CD4-positive, alpha-beta T cell (primary cell): ENCODE results near the gene GRM4. TPM values are rescaled to one million over a fixed set of nuclear protein-coding genes. Genes with fewer than 3 reads are reported as not detected.

ENCODE experiments used
- ATAC-seq: fragments of 200-7000 bp; cut with Tn5 transposase; one replicate; pipeline ENCODE4 v1.10.0; 2022; ENCODE audit warnings: mild to moderate bottlenecking; ENCODE audit not compliant: poor library complexity
- CTCF ChIA-PET: fragments of 350-600 bp; sonication (Branson Sonifier 250); formaldehyde crosslinking; loops from one replicate; lab custom pipeline; 2021; ENCODE audit warnings: antibody characterized with exemption, inconsistent platforms; lab: Charles Lee
- POLR2A ChIA-PET: fragments of 350-600 bp; sonication (Branson Sonifier 250); formaldehyde crosslinking; loops from one replicate; lab custom pipeline; 2021; ENCODE audit warnings: antibody characterized with exemption, inconsistent platforms; lab: Charles Lee
- DNase-seq, 14 experiments: peaks; one replicate each; pipeline ENCODE4 v3.0.0-alpha.2; 2013 to 2020; ENCODE audit warnings: mixed read lengths in 2 of 14
- H3K27ac ChIP-seq, 2 donors: one replicate each; pipeline versions ENCODE4 v1.5.1 to v1.7.0; 2013; ENCODE audit warnings: low read length in 2 of 2, low read depth in 1 of 2, mild to moderate bottlenecking in 1 of 2
- H3K27me3 ChIP-seq, 2 experiments: 1 replicate in 1 of 2; 2 replicates in 1 of 2; pipeline versions ENCODE4 v1.6.1 to v1.7.0; 2013; ENCODE audit warnings: low read length in 2 of 2, control low read depth in 1 of 2, mild to moderate bottlenecking in 1 of 2, moderate library complexity in 1 of 2; ENCODE audit not compliant: insufficient read depth in 2 of 2, control insufficient read depth in 1 of 2
- H3K36me3 ChIP-seq: one replicate; pipeline ENCODE4 v1.6.1; 2013; ENCODE audit warnings: low read length, control low read depth; ENCODE audit not compliant: insufficient read depth
- H3K4me1 ChIP-seq: one replicate; pipeline ENCODE4 v1.6.1; 2013; ENCODE audit warnings: low read length, control low read depth; ENCODE audit not compliant: insufficient read depth
- H3K4me3 ChIP-seq: one replicate; pipeline ENCODE4 v1.5.1; 2013; ENCODE audit warnings: mild to moderate bottlenecking, low read length, moderate library complexity
- H3K9me3 ChIP-seq, 2 experiments: 1 replicate in 1 of 2; 2 replicates in 1 of 2; pipeline versions ENCODE4 v1.6.1 to v1.7.0; 2013; ENCODE audit warnings: low read length in 2 of 2, mild to moderate bottlenecking in 2 of 2, control low read depth in 1 of 2, moderate library complexity in 1 of 2; ENCODE audit not compliant: control insufficient read depth in 1 of 2, insufficient read depth in 1 of 2
- H3K27ac Mint-ChIP-seq: one replicate; pipeline ENCODE4 v1.8.0; 2020; ENCODE audit warnings: mixed read lengths
- H3K27me3 Mint-ChIP-seq: one replicate; pipeline ENCODE4 v1.8.0; 2021; ENCODE audit warnings: mixed read lengths
- H3K36me3 Mint-ChIP-seq: one replicate; pipeline ENCODE4 v1.8.0; 2021; ENCODE audit warnings: low read depth, mixed read lengths
- H3K4me1 Mint-ChIP-seq: one replicate; pipeline ENCODE4 v1.8.0; 2021; ENCODE audit warnings: low read depth, mixed read lengths
- H3K4me3 Mint-ChIP-seq: one replicate; pipeline ENCODE4 v1.8.0; 2020; ENCODE audit warnings: mild to moderate bottlenecking, mixed read lengths
- H3K9me3 Mint-ChIP-seq: one replicate; pipeline ENCODE4 v1.8.0; 2020; ENCODE audit warnings: mixed read lengths
- CTCF ChIP-seq: fragments of 200-600 bp; IDR thresholded peaks from one replicate; pipeline ENCODE4 v1.8.0; 2022; ENCODE audit warnings: antibody characterized with exemption, mild to moderate bottlenecking
- intact Hi-C, 2 experiments: fragments of 100-400 bp; cut with DNase I in 1 of 2; cut with micrococcal nuclease in 1 of 2; formaldehyde crosslinking; loops; one replicate each; pipeline versions ENCODE4 v1.15.1 to v1.9.0; 2023 to 2025; cut with DNase I, micrococcal nuclease
- total RNA-seq, 174 experiments: library from RNA in 2 of 174; stranded (reverse) in 2 of 174; gene quantifications; one replicate each; pipeline ENCODE4 v1.2.3 and lab custom pipeline; 2021 to 2026

Gene GRM4
- total RNA-seq, 2 experiments from 2014 or later = 0.08 TPM; not detected in 1

- POLR2A ChIA-PET = no interaction called here
- ATAC-seq (no peak), DNase-seq (peak in 2 of 14 experiments; percentile 1 to 11)
- Mint-ChIP-seq H3K36me3 (no peaks in the 10 kb centered on the region), H3K27me3 (peaks cover 23% of the 10 kb centered on the region), H3K27ac (no peak overlapping the region), H3K4me1 (peaks cover 7% of the 10 kb centered on the region), H3K4me3 (no peak overlapping the region), H3K9me3 (no peaks in the 10 kb centered on the region)
- no peaks in the 10 kb centered on the region for H3K9me3 ChIP-seq
- CTCF ChIA-PET = no interaction called here
- peaks cover 10% of the 10 kb centered on the region for H3K4me1 ChIP-seq
- H3K36me3 ChIP-seq = no peaks in the 10 kb centered on the region
- no peak for TF ChIP-seq CTCF
- intact Hi-C loops = no loop called here
- peaks cover 10 to 15% of the 10 kb centered on the region in 2 experiments for H3K27me3 ChIP-seq
- no peak overlapping the region for H3K4me3 ChIP-seq
- H3K27ac ChIP-seq = no peak overlapping the region
Observed at GRCh38 chr6:33979750-33980149, 166.1 kb downstream of the GRM4 start.

GRCh38 chr6:33978412-33979150, 167.3 kb downstream of the GRM4 start:
- Mint-ChIP-seq H3K4me1 (peaks cover 7% of the 10 kb centered on the region), H3K9me3 (no peaks in the 10 kb centered on the region), H3K4me3 (no peak overlapping the region), H3K27me3 (peaks cover 34% of the 10 kb centered on the region), H3K27ac (no peak overlapping the region), H3K36me3 (no peaks in the 10 kb centered on the region)
- DNase-seq = peak in 2 of 14 experiments; percentile 6 to 7
- intact Hi-C loops = no loop called here
- Histone ChIP-seq H3K4me3 (no peak overlapping the region), H3K27me3 (peaks cover 18 to 22% of the 10 kb centered on the region in 2 experiments), H3K9me3 (no peaks in the 10 kb centered on the region), H3K4me1 (peaks cover 10% of the 10 kb centered on the region), H3K27ac (no peak overlapping the region), H3K36me3 (no peaks in the 10 kb centered on the region)
- POLR2A ChIA-PET = no interaction called here
- TF ChIP-seq CTCF = no peak
- CTCF ChIA-PET = no interaction called here
- ATAC-seq = no peak

GRCh38 chr6:33977606-33978411, 168.1 kb downstream of the GRM4 start:
- Mint-ChIP-seq H3K27ac (no peak overlapping the region), H3K4me3 (no peak overlapping the region), H3K4me1 (peaks cover 7% of the 10 kb centered on the region), H3K9me3 (no peaks in the 10 kb centered on the region), H3K36me3 (no peaks in the 10 kb centered on the region), H3K27me3 (peaks cover 34% of the 10 kb centered on the region)
- ATAC-seq (no peak), DNase-seq (peak in 2 of 14 experiments; percentile 5 to 27)
- Histone ChIP-seq H3K4me1 (peaks cover 7% of the 10 kb centered on the region), H3K27me3 (peaks cover 18 to 22% of the 10 kb centered on the region in 2 experiments), H3K4me3 (no peak overlapping the region), H3K27ac (no peak overlapping the region), H3K36me3 (no peaks in the 10 kb centered on the region), H3K9me3 (no peaks in the 10 kb centered on the region)
- ChIA-PET CTCF (no interaction called here), POLR2A (no interaction called here)
- no peak for TF ChIP-seq CTCF
- intact Hi-C loops = no loop called here
